Stimulated activated CD8-positive, alpha-beta memory T cell treated with anti-CD3 and anti-CD28 coated beads, Interleukin-2, amount 100 ng/mL, for 1 hour (primary cell): ENCODE measurements around the gene CDC5L.

ENCODE experiments used
- DNase-seq, 2 donors: peaks; one replicate each; pipeline ENCODE4 v3.0.0-alpha.2; 2020; ENCODE audit warnings: low read depth in 2 of 2

CDC5L gene

GRCh38 chr6:44373787-44374186 lies 13.7 kb upstream of the CDC5L start:
- DNase-seq, result no peak

DNA sequence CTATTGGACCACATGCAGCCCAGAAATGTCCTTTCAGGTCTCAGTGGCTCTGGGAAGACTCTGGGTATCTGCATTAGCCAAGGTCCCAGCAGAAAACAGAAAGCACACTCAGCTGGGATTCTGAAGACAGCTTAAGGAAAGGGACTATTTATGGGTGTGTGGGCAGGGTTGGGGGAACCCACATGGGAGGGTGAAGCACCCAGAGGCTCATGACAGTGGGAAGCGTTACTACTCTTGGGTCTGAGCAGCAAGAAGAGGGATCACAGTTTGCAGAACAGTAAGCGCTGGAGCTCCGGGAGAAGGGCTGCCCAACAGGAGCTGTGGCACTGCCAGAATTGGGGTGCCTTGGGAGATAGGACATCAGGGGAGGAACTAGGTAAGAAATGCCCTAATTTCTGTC lies 12.4 kb upstream of the CDC5L start:
- no peak for DNase-seq

DNA sequence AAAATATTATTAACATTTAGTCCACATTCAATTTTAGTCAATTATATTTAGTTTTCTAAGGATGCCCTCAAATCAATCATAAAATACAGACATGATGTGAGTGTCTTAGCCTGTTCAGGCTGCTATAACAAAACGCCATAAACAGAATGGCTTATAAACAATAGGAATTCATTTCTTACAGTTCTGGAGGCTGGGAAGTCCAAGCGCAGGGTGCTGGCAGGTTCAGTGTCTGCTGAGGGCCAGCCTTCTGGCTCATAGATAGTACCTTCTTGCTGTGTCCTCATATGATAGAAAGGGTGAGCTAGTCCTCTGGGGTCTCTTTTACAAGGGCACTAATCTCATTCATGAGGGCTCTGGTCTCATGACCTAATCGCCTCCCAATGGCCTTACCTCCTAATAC lies 10.0 kb upstream of the CDC5L start:
- DNase-seq, result no peak

DNA sequence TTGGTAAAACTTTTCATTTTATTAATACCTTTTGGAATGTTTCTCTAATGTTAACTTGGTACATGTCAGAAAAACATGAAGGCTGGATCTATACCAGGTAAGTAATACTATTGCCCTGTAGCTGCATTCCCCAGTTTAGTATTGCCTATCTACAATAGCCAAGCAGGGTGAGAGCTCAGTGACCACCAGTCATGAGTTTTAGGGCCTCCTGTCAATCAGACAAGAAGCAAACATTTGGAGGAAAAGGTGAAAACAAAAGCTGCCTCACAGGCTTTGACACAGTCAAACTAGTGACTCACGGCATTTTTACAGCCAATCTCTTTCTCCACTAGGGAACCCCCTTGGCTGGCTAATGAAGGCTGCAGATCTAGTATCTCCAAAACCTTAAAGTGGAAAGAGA lies 9.5 kb upstream of the CDC5L start:
- no peak for DNase-seq

DNA sequence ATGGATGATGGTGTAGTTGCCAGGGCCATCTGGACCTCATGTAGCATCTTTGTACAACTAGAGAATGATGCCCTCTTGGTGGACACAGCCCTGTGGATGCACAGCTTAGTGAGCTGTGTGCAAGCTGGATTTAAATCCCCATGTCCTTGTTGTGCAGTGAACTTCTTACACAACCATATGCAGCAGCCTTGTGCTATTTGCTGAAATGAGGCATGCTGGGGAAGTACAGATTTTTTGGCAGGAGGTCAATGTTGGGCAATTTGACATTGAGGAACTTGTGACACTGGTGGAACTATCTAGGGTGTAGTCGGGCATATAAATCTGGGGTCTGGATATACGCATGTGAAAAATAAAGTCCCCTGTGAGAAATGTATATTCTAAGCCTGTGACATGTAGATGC lies 5.8 kb upstream of the CDC5L start:
- DNase-seq, result no peak

DNA sequence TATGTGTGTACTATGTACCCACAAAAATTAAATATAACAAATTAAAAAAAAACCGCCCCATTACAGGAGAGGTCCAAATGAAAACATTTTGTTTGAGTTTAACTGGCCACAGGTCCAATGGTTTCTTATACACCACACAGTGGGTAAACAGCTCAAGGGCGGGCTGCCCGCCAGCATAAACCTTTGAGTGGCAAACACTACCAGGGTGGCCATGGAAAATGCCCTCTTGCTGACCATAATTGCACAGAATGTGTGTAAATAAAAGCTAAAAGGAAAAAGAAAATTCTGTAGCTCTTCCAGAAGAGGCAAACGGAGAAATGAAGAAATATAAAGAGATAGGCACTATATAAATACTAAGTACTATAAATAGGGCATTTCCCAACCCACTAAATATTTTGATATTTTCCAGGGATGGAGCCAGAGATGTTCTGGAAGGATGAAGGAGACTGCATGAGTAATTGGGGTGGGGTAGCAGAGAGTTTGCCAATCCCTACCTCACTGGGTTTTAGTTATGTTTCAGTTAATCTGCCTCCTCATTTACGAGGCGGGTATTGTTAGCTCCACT lies 1.1 kb upstream of the CDC5L start:
- no peak for DNase-seq

GRCh38 chr6:44386929-44387345 lies 569 bp upstream of the CDC5L start:
- DNase-seq, result no peak

DNA sequence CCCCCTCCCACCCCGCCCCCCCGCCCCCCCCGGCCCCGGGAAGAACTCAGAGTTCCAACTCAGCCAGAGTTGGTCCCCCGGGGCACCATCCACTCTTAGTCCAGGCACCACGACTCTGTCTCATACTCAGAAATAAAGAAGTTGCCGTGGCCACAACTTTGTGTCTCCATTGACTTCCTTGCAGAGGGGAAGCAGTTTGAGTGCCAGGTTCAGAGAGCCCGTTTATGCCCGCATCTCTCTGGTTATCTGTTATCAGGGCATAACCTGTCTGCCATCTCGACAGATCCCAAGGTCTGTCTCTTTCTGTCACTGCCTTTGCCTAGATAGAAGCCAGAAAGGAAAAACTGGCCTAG lies 605 bp downstream of the CDC5L start:
- no peak for DNase-seq

- no peak for DNase-seq
Measured at GRCh38 chr6:44388887-44389286, 1.4 kb downstream of the CDC5L start.

DNA sequence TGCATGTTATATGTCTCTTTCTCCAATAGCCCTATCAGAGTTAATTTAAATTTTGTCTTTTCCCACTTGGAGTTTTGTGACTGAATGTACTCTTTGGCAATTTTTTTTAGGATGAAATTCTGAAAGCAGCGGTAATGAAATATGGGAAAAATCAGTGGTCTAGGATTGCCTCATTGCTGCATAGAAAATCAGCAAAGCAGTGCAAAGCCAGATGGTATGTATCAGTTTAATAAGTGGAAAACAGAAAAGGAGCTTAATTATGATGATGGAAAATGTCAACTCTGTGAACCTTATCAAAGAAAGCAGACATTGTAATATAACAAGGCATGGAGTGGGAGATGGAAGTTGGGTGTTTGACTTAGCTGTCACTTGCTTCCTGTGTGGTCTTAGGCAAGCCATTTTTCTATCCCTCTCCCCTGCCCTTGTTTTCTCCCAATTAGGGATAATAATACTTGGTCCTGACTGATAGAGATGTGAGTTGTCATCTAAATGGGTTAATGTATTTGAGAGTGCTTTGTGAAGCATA lies 2.7 kb downstream of the CDC5L start:
- no peak for DNase-seq

DNA sequence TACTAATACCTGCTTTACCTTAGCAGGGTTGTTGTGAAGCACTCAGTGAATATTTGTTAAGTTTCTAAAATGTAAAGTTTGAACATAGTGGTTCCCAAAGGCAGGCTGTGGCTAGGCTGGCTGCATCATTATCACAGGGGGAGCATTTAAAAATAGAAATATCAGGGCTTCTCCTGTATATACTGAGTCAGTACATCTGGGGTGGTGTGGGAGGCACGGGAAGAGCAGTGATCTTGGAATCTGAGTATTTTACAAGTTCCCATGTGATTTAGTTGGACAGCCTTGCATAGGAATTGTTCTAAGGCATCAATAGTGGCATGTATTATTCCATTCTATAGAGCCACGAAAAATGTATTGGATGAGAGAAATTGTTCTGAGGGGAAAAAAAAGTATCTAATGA lies 8.0 kb downstream of the CDC5L start:
- no peak for DNase-seq

DNA sequence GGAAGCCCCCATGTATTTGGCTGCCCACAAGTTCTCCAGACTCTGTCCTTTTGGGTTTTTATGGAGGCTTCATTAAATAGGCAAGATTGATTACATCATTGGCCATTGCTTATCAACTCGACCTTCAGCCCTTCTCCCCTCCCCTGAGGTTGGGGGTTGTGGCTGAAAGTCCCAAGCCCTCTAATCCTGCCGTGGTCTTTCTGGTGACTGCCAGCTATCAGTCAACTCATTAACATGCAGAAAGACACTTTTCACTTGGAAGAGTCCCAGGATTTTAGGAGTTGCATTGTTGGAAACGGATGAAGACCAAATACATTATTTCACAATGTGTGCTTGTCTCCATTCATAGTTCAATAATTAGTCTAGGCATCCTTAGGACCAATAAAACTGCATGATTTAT lies 9.5 kb downstream of the CDC5L start:
- DNase-seq, result no peak

DNA sequence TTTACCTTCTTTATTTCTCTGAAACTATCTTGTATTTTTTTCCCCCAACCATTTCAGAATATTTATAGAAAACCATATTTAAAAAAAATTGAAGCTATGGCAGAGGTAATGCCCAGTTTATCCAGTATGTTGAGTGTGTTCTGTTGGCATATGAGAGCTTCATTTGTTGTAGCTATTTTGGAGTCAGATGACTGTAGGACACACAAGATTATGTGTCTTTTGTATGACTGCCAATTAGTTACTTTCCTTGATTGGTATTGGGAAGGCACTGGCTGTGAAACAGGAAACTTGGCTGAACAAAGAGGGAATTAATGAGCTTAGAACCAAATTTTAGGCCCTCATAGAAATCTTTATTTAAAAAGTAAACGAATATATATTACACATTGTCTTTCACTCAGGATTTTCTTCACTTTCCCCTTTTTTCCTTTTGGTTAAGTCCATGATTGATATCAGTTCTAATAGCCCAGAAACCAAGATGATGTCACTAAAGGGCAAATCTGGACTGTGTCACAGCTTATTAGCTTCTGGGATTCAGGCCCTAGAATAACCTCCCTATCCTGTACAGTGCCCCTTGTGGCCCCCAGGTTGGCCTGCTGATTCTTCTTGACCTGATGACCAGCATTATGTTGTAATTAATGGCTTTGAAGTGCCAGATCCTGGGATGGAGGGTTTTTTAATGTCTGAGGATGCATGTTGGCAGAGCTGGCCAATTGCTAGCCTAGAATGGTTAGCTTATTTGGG lies 10.1 kb downstream of the CDC5L start:
- no peak for DNase-seq

DNA sequence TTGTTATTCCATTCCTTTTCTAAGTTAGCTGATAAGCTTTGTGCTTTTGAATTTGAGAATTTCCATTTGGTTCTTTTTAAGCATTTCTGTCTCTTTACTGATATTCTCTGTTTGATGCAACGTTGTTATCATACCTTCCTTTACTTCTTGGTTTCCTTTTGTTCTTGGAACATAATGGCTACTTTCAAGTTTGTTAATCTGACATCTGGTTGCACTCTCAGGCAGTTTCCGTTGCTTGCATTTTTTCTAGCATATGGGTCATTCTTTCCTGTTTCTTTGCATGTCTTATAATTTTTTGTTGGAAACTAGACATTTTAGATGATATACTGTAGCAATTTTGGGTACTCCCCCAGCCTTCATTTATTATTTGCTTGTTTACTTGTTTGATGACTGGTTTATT lies 12.5 kb downstream of the CDC5L start:
- no peak for DNase-seq

DNA sequence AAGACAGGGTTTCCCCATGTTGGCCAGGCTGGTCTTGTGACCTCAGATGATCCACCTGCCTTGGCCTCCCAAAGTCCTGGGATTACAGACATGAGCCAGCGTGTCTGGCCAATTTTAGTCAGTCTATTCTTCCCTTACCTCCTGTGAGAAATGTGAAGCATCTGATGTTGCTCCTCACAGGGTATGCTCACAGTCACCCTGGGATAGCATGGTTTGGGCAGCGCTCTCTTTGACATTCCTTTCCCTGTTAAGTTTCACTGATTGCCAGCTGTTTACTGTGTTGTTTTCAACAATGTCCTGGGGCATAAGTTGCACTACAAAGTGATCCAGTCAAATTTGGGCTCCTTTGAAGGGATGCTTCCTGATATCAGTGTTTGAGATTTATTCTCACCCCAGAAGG lies 13.1 kb downstream of the CDC5L start:
- DNase-seq, result no peak

GRCh38 chr6:44401138-44401537 lies 13.6 kb downstream of the CDC5L start:
- no peak for DNase-seq

DNA sequence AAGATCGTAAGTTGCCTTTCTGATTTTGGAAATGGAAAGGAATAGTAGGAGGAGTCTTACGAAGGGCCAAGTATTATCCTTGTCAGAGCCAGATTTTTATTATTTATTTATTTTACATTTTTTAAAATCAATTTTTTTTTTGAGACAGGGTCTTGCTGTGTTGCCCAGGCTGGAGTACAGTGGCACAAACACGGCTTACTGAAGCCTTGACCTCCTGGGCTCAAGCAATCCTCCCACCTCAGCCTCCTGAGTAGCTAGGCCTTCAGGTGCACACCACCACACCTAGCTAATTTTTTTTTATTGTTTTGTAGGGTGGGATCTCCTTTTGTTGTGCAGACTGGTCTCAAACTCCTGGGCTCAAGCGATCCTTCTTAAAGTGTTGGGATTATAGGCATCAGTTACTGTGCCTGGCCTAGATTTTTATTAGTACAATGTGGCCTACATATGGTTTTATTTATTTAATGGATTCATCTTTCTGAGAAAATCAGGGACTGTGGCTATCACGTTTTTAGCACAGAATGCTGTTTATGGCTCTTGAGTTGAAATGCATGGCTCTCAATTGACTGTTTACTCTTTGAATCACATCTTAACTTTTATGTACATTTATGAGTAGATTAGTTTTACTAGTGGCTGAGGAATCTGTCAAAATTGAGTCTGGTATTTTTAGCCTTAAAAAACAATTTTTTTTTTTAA lies 16.7 kb downstream of the CDC5L start:
- no peak for DNase-seq

DNA sequence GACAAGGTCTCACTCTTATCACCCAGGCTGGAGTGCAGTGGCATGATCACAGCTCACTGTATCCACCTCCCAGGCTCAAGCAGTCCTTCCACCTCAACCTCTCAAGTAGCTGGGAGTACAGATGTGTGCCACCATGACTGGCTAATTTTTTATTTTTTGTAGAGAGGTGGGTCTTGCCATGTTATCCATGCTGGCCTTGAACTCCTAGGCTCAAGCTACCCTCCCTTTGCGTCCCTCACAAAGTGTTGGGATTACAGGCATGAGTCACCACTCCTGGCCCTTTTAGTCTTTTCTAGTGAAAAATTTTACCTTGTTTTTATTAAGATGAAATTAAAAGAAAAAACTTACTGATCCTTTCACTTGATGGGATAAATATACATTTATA lies 17.2 kb downstream of the CDC5L start:
- no peak for DNase-seq

- DNase-seq, result no peak
Measured at GRCh38 chr6:44407951-44408670, 20.6 kb downstream of the CDC5L start.

DNA sequence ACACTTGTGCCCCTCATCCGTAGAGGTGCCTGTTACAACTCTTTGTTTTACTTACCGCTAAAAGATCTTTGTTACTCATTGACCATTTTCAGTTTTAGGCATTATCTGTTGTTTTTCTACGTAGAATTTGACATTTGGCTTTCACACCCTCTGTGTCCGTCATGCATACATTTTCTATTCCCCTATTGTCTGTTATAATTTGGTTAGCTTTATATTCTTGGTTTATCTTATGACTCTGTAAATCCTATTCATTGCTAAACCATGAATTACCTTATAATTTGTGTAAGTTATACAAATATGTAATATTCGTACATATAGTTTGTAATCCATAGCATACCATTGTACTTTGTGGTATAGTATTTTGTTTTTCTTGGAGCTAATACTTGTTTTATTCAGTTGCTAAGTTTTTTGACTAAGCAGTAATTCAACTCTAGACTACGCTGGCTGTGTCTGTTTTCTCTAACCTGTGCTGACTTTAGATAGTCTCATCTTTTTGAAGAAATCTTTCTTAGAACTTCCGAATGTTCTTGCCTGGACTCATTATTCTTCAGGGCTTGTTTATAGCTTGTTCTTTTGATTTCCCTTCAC lies 21.8 kb downstream of the CDC5L start:
- no peak for DNase-seq

DNA sequence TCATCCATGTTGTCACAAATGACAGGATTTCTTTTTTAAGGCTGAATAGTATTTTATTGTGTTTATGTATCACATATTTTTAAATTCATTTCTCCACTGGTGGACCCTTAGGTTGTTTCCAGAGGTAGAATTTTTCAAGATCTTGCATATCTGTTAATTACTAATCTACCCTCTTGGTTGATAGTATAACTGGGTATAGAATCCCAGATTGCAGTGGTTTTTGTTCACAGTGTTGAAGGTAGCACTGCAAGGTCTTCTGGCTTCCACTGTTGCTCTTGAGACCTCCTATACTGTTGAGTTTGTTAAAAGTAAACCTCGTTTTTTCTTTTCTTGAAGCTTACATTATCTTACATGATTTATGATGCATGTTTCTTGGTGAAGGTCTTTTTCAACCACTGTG lies 22.9 kb downstream of the CDC5L start:
- DNase-seq, result no peak

DNA sequence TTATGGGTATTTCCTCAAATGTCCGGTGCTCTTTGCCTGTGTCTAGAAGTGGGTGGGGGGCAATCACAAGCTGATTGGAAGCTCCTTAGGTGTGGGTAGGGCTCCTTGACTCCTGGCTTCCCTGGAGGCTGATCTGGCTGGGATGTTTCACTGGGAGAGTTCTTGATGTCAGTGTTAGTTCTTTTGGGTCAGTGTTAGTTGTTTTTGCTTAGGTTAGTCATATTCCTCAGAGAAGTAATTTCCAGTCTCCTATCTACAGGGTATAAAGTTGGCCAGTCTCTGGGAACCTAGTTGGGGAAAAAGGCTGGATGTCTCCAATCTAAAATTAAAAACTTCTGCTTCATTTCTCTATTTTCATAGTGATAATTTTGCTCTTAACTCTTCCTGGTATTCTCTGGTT lies 23.6 kb downstream of the CDC5L start:
- no peak for DNase-seq
